GM23248 (cell line): ENCODE data around the gene B3GALT5. TPM values are rescaled to one million over a fixed set of nuclear protein-coding genes. Genes with fewer than 3 reads are reported as not detected.

Experiments
- DNase-seq: peaks from one replicate; pipeline ENCODE4 v3.0.0-alpha.2; 2015
- H2AFZ ChIP-seq: fragments of 200-600 bp; sonication (generic); 2 replicates; pipeline ENCODE4 v1.6.1; 2016; ENCODE audit warnings: antibody characterized with exemption
- H3F3A ChIP-seq: fragments of 200-600 bp; sonication (generic); 2 replicates; pipeline ENCODE4 v1.6.1; 2016; ENCODE audit warnings: mild to moderate bottlenecking, antibody characterized with exemption, mixed run types; ENCODE audit not compliant: insufficient read depth
- H3K27ac ChIP-seq: fragments of 200-600 bp; sonication (generic); 2 replicates; pipeline ENCODE4 v1.5.1; 2016; ENCODE audit warnings: mild to moderate bottlenecking
- H3K27me3 ChIP-seq: fragments of 200-600 bp; sonication (generic); replicated peaks from 2 replicates; pipeline ENCODE4 v1.6.1; 2016; ENCODE audit warnings: mild to moderate bottlenecking; ENCODE audit not compliant: insufficient read depth
- H3K36me3 ChIP-seq: fragments of 200-600 bp; sonication (generic); 2 replicates; pipeline ENCODE4 v1.6.1; 2016; ENCODE audit warnings: low read depth, mild to moderate bottlenecking
- H3K4me1 ChIP-seq: fragments of 200-600 bp; sonication (generic); 2 replicates; pipeline ENCODE4 v1.6.1; 2016; ENCODE audit warnings: mild to moderate bottlenecking; ENCODE audit not compliant: insufficient read depth
- H3K4me2 ChIP-seq: fragments of 200-600 bp; sonication (generic); one replicate; pipeline ENCODE4 v1.6.1; 2016; ENCODE audit warnings: mild to moderate bottlenecking; ENCODE audit not compliant: unreplicated experiment
- H3K4me3 ChIP-seq: fragments of 200-600 bp; sonication (generic); 2 replicates; pipeline ENCODE4 v1.5.1; 2016; ENCODE audit warnings: mild to moderate bottlenecking
- H3K79me2 ChIP-seq: fragments of 200-600 bp; sonication (generic); 2 replicates; pipeline ENCODE4 v1.6.1; 2016; ENCODE audit warnings: mild to moderate bottlenecking; ENCODE audit not compliant: insufficient read depth
- H3K9ac ChIP-seq: fragments of 200-600 bp; sonication (generic); 2 replicates; pipeline ENCODE4 v1.6.1; 2016; ENCODE audit warnings: mild to moderate bottlenecking
- H3K9me2 ChIP-seq: fragments of 200-600 bp; sonication (generic); 2 replicates; pipeline ENCODE4 v1.6.1; 2016; ENCODE audit warnings: mixed run types, mild to moderate bottlenecking, moderate library complexity; ENCODE audit not compliant: insufficient read depth
- H3K9me3 ChIP-seq: fragments of 200-600 bp; sonication (generic); one replicate; pipeline ENCODE4 v1.6.1; 2017; ENCODE audit warnings: low read depth
- H4K20me1 ChIP-seq: fragments of 200-600 bp; sonication (generic); 2 replicates; pipeline ENCODE4 v1.6.0; 2016; ENCODE audit not compliant: insufficient read depth
- EZH2 ChIP-seq: fragments of 200-600 bp; sonication (generic); IDR thresholded peaks from 2 replicates; pipeline ENCODE4 v1.6.1; 2018; ENCODE audit warnings: antibody characterized with exemption, mild to moderate bottlenecking; ENCODE audit not compliant: insufficient read depth, poor library complexity, severe bottlenecking
- EZH2phosphoT487 ChIP-seq: fragments of 200-600 bp; sonication (generic); IDR thresholded peaks from 2 replicates; pipeline ENCODE4 v1.6.1; 2018; ENCODE audit warnings: antibody characterized with exemption, moderate library complexity, mild to moderate bottlenecking, low read depth; ENCODE audit not compliant: insufficient read depth
- WGBS, 2 experiments: methylation state at CpG; one replicate each; pipeline ENCODE4 v1.1.6; 2015 to 2017; ENCODE audit warnings: low lambda C conversion rate in 2 of 2, low coverage in 1 of 2; ENCODE audit errors: missing lambda C conversion rate in 2 of 2; 5-methylcytosine and 5-hydroxymethylcytosine counted together
- in situ Hi-C: fragments of 300-500 bp; cut with MboI; formaldehyde crosslinking; loops from 2 replicates; pipeline ENCODE4 v1.15.0; 2020
- polyA plus RNA-seq: library from polyadenylated mRNA; unstranded; fragments of >200 nt; fragmentation: Nextera tagmentation; extraction: Ambion mirVana; gene quantifications from 2 replicates; pipeline ENCODE4 v1.2.1, GENCODE V29; 2016
- total RNA-seq: library from RNA; depleted of rRNA; stranded (reverse); fragments of >200 nt; shearing (Covaris generic); gene quantifications from 2 replicates; pipeline ENCODE4 v1.2.3, GENCODE V29; 2014

The B3GALT5 gene
- total and polyA plus RNA-seq, 2 experiments from 2014 or later = not detected

DNA sequence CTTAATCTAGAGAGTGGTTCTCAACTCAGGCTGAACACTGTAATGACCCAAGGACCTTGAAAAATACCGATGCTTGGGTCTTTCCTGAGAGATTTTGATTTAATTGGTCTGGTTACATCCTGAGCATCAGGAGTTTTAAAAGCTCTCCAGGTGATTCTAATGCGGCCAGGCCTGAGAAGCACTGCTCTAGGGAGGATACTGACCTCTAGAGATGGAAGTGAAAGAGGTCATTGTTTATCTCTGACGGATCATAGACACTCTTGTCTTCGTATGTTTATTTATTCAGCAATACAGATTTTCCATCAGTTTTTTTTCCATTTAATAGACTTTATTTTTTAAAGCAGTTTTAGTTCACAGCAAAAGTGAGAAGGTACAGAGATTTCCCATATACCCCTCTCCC, 77.7 kb downstream of the B3GALT5 start:
- no peak overlapping the region for H3K4me2 ChIP-seq
- H3K36me3 ChIP-seq = no peaks in the 10 kb centered on the region
- no peaks in the 10 kb centered on the region for H3K4me1 ChIP-seq
- WGBS, 2 experiments = 47% methylated on average over 4 of the region's 4 CpGs
- no peaks in the 10 kb centered on the region for H3K79me2 ChIP-seq
- H3K9me3 ChIP-seq = no peaks in the 10 kb centered on the region
- no peaks in the 10 kb centered on the region for H4K20me1 ChIP-seq
- H3K9ac ChIP-seq = no peak overlapping the region
- no peaks in the 10 kb centered on the region for H3K9me2 ChIP-seq
- no peaks in the 10 kb centered on the region for H3F3A ChIP-seq
- TF ChIP-seq EZH2 = no peak
- H2AFZ ChIP-seq = no peak overlapping the region
- DNase-seq = no peak
- no peak overlapping the region for H3K27ac ChIP-seq
- no peak overlapping the region for H3K4me3 ChIP-seq
- no peaks in the 10 kb centered on the region for H3K27me3 ChIP-seq
- in situ Hi-C loops = no loop called here

DNA sequence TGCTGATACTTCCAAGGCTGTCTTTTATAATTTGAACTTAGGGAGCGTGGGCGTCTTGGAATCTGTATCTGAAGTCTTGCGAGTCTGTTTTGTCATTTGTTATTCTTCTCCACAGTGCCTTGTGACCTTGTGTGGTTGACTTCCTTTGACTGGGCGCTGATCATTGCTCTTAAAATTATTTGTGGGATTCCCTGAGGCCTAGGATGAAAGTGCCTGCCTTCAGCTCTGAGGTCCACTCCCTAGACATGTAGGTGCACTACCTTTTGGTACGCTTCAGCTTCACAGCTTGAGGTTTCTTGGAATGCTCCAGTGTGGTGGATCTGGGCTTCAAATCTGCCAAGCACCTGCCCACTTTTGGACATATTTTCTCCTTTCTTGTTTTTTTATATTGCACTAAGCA, 82.0 kb downstream of the B3GALT5 start:
- no peaks in the 10 kb centered on the region for H3K9me3 ChIP-seq
- H3K4me1 ChIP-seq = no peaks in the 10 kb centered on the region
- no peaks in the 10 kb centered on the region for H3K27me3 ChIP-seq
- no peaks in the 10 kb centered on the region for H3K36me3 ChIP-seq
- no peaks in the 10 kb centered on the region for H3K79me2 ChIP-seq
- H3F3A ChIP-seq = no peaks in the 10 kb centered on the region
- no peak overlapping the region for H3K27ac ChIP-seq
- H4K20me1 ChIP-seq = no peaks in the 10 kb centered on the region
- H3K4me3 ChIP-seq = no peak overlapping the region
- no peak overlapping the region for H3K4me2 ChIP-seq
- no peak overlapping the region for H2AFZ ChIP-seq
- no peak for DNase-seq
- in situ Hi-C loops = no loop called here
- H3K9me2 ChIP-seq = no peaks in the 10 kb centered on the region
- no peak for TF ChIP-seq EZH2phosphoT487
- no peak for TF ChIP-seq EZH2
- no peak overlapping the region for H3K9ac ChIP-seq
- WGBS, 2 experiments = 42 to 44% methylated on average over 5 of the region's 5 CpGs

DNA sequence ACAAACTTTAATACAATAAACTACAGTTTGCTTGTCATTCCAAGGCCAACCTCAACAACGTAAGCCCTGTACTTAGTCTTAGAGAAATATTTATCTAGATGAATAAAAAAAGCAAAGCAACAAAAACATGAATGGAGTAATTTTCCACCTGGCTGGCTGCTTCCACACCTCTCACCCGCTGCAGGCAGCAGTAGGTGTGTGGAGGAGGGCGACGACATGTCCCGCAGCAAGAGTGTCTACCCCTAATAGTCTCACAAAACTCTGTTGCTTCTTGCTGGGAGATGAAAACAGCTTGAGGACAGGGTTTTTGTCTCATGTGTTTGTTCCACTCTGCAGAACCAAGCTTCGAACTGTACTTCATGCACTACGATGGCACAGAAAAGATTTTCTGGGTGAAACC, 83.5 kb downstream of the B3GALT5 start:
- Histone ChIP-seq H2AFZ (no peak overlapping the region), H3K79me2 (no peaks in the 10 kb centered on the region), H3K4me1 (no peaks in the 10 kb centered on the region), H3K27me3 (no peaks in the 10 kb centered on the region), H3K4me3 (no peak overlapping the region), H3K36me3 (no peaks in the 10 kb centered on the region), H3K9me2 (no peaks in the 10 kb centered on the region), H3K4me2 (no peak overlapping the region), H4K20me1 (no peaks in the 10 kb centered on the region), H3K27ac (no peak overlapping the region), H3K9ac (no peak overlapping the region), H3K9me3 (no peaks in the 10 kb centered on the region), H3F3A (no peaks in the 10 kb centered on the region)
- DNase-seq = no peak
- WGBS, 2 experiments = 23 to 25% methylated on average over 7 of the region's 7 CpGs
- in situ Hi-C loops = no loop called here
- no peak for TF ChIP-seq EZH2
- TF ChIP-seq EZH2phosphoT487 = no peak

DNA sequence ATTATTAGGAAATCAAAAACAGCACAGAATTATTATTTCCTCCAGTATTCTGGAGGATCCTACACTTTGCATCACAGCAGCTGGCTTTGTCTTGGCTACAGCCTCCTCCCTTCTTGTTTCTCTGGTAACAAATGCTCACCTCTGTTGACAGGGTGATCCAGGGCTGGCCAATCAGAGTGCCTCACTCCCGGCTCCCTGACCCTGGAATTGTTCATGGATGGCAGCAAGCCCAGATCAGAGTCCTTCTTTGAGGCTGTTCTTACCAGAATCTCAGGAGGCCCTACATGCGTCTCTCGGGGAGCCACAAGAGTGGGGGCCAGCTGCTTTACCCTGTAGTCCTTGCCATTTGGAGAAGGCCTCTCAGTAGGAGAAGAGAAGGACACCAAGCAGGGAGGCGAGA, 83.9 kb downstream of the B3GALT5 start:
- no peak overlapping the region for H3K9ac ChIP-seq
- no peak overlapping the region for H3K4me3 ChIP-seq
- H3F3A ChIP-seq = no peaks in the 10 kb centered on the region
- no peaks in the 10 kb centered on the region for H4K20me1 ChIP-seq
- H3K36me3 ChIP-seq = no peaks in the 10 kb centered on the region
- H3K4me1 ChIP-seq = no peaks in the 10 kb centered on the region
- WGBS, 2 experiments = 40% methylated on average over 4 of the region's 4 CpGs
- H3K27ac ChIP-seq = no peak overlapping the region
- no peak overlapping the region for H2AFZ ChIP-seq
- no peaks in the 10 kb centered on the region for H3K9me3 ChIP-seq
- in situ Hi-C loops = no loop called here
- H3K9me2 ChIP-seq = no peaks in the 10 kb centered on the region
- H3K79me2 ChIP-seq = no peaks in the 10 kb centered on the region
- H3K4me2 ChIP-seq = no peak overlapping the region
- TF ChIP-seq EZH2 (no peak), EZH2phosphoT487 (no peak)
- no peak for DNase-seq
- no peaks in the 10 kb centered on the region for H3K27me3 ChIP-seq

GRCh38 chr21:39700318-39700717, 87.6 kb downstream of the B3GALT5 start:
- WGBS, 2 experiments = 36 to 37% methylated on average over 2 of the region's 2 CpGs
- no peak for TF ChIP-seq EZH2
- no peak for TF ChIP-seq EZH2phosphoT487
- Histone ChIP-seq H3K36me3 (no peaks in the 10 kb centered on the region), H3K9me2 (no peaks in the 10 kb centered on the region), H3K4me3 (no peak overlapping the region), H3K9me3 (no peaks in the 10 kb centered on the region), H3K79me2 (no peaks in the 10 kb centered on the region), H3K27ac (no peak overlapping the region), H3K9ac (no peak overlapping the region), H3F3A (no peaks in the 10 kb centered on the region), H3K27me3 (no peaks in the 10 kb centered on the region), H3K4me1 (no peaks in the 10 kb centered on the region), H3K4me2 (no peak overlapping the region), H2AFZ (no peak overlapping the region), H4K20me1 (no peaks in the 10 kb centered on the region)
- no peak for DNase-seq
- in situ Hi-C loops = no loop called here
